HL-60 (cell line): ENCODE data around the gene KLHDC10.

Experiments
- GABPA ChIP-seq: IDR thresholded peaks from 2 replicates; pipeline ENCODE4 v1.6.1; 2012; ENCODE audit warnings: low read depth
- POLR2AphosphoS5 ChIP-seq: IDR thresholded peaks from 2 replicates; pipeline ENCODE4 v1.6.1; 2012; ENCODE audit warnings: low read depth
- SPI1 ChIP-seq: IDR thresholded peaks from 2 replicates; pipeline ENCODE4 v1.6.1; 2012; ENCODE audit warnings: low read depth, mild to moderate bottlenecking, borderline replicate concordance
- TF ChIP-seq, protein P1 (sequence below): IDR thresholded peaks from one replicate; pipeline ENCODE4 v1.5.1; 2011; ENCODE audit warnings: low read length, control low read depth, inconsistent platforms; ENCODE audit not compliant: insufficient read depth
- TF ChIP-seq, protein P2 (sequence below): IDR thresholded peaks from 2 replicates; pipeline ENCODE4 v1.6.1; 2012; ENCODE audit warnings: low read depth; ENCODE audit not compliant: insufficient replicate concordance

DNA sequence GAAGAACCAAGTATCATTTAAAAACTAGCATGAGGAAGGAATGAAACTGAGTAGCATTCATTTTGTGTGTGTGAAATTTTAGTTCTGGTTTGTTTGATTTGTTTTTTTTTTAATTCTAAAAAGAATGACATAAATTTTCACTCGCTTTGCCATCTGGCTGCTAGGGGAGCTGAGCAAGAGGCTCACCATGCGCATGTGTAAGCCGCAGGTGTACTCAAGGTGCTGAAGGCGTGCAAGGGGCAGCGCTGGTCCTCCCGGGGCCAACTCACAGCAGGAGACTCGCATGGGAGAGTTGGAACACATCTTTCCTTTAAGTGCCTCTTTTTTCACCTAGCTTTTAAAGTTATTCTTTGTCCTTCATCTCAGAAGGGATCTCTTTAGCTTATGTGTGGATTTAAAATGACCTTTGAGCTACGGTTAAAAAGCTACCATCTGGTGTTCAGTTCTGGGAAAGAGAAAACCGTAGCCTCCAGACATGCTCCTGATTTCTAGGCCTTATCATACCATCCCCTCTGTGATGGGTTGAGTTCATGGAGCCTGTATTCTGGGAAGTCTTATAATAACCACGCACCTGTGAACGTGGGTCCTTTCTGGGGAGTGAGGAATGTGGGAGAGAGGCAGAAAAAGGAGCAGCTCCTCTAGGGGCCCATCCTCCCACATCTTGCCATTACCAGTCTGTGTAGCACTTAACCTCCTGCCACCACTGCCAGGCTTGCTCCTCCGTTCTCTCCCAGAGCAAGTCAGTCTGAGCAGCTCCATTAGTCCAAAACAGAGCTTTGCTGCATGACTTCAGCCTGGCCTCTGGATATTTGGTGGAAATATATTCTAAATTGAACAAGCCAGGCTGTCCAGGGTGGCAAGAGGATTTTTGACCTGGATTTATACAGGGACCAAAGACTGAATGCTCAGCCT is 61.9 kb downstream of the KLHDC10 start:
- TF ChIP-seq, protein P1, sequence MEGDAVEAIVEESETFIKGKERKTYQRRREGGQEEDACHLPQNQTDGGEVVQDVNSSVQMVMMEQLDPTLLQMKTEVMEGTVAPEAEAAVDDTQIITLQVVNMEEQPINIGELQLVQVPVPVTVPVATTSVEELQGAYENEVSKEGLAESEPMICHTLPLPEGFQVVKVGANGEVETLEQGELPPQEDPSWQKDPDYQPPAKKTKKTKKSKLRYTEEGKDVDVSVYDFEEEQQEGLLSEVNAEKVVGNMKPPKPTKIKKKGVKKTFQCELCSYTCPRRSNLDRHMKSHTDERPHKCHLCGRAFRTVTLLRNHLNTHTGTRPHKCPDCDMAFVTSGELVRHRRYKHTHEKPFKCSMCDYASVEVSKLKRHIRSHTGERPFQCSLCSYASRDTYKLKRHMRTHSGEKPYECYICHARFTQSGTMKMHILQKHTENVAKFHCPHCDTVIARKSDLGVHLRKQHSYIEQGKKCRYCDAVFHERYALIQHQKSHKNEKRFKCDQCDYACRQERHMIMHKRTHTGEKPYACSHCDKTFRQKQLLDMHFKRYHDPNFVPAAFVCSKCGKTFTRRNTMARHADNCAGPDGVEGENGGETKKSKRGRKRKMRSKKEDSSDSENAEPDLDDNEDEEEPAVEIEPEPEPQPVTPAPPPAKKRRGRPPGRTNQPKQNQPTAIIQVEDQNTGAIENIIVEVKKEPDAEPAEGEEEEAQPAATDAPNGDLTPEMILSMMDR = no peak
- TF ChIP-seq POLR2AphosphoS5 = no peak
- no peak for TF ChIP-seq SPI1
- TF ChIP-seq GABPA = no peak
- TF ChIP-seq, protein P2, sequence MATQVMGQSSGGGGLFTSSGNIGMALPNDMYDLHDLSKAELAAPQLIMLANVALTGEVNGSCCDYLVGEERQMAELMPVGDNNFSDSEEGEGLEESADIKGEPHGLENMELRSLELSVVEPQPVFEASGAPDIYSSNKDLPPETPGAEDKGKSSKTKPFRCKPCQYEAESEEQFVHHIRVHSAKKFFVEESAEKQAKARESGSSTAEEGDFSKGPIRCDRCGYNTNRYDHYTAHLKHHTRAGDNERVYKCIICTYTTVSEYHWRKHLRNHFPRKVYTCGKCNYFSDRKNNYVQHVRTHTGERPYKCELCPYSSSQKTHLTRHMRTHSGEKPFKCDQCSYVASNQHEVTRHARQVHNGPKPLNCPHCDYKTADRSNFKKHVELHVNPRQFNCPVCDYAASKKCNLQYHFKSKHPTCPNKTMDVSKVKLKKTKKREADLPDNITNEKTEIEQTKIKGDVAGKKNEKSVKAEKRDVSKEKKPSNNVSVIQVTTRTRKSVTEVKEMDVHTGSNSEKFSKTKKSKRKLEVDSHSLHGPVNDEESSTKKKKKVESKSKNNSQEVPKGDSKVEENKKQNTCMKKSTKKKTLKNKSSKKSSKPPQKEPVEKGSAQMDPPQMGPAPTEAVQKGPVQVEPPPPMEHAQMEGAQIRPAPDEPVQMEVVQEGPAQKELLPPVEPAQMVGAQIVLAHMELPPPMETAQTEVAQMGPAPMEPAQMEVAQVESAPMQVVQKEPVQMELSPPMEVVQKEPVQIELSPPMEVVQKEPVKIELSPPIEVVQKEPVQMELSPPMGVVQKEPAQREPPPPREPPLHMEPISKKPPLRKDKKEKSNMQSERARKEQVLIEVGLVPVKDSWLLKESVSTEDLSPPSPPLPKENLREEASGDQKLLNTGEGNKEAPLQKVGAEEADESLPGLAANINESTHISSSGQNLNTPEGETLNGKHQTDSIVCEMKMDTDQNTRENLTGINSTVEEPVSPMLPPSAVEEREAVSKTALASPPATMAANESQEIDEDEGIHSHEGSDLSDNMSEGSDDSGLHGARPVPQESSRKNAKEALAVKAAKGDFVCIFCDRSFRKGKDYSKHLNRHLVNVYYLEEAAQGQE = no peak
